Ramos (cell line): ENCODE measurements around the gene CEP112.
"Not testable (repeated sequence)": the region's sequence is repeated elsewhere in the genome, so short reads cannot be mapped to it uniquely, and the experiment has no call there.

Experiments used
- in situ Hi-C: fragments of 300-500 bp; cut with MboI; formaldehyde crosslinking; loops from one replicate; pipeline ENCODE4 v1.14.3; 2022; ENCODE audit warnings: low sequenced_read_pairs; ENCODE audit not compliant: unreplicated experiment

The CEP112 gene

DNA sequence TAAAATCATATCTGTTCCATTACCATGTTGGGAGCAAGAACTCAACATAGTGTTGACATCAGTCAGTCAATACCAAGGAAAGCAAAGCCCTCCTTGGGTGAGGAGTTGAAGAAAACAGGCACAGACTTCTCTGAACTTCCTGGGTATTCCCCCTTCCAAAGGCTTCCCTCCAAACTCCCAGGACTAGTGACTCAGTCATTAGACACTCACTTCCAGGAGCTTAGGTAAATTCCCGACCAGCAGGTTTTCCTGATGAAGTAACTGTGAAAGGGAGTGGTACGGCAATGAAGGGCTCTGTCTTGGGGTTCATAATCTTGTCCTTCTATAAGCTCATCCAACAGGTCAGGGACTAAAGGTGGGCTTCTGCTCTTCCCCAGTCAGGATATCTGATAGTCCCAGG, 336.7 kb downstream of the CEP112 start:
- in situ Hi-C loops, result no loop called here

DNA sequence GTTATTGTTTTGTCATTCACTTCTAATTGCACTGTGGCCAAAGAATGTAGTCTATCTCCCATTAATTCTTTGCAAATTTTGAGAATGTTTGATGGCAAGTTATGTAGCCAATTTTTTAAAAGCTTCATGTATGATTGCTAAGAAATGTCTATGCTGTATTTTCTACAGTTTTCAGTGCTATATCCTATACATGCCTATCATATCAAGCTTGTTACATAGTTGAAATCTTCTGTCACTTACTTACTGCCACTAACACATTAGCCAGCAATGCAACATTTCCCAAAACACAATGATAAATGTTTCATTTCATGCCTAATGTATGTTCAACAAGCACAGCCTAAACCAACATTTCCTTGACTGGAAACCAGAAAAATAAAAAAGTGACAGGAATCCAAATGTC, 338.1 kb downstream of the CEP112 start:
- in situ Hi-C loops, result no loop called here

DNA sequence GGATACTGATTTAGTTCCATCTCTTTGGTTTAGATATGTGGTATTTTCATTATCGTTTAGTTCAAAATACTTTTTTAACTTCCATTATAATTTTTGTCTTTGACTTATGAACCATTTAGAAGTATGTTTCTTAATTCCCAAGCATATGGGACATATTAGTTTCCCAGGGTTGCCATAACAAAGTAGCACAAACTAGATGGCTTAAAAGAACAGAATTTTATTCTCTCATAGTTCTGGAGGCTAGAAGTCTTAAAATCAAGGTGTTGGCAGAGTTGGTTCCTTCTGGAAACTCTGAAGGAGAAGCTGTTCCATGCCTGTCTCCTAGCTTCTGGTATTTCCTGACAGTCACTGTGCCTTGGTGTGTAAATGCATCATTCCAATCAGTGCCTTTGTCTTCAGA, 339.0 kb downstream of the CEP112 start:
- in situ Hi-C loops, result no loop called here

DNA sequence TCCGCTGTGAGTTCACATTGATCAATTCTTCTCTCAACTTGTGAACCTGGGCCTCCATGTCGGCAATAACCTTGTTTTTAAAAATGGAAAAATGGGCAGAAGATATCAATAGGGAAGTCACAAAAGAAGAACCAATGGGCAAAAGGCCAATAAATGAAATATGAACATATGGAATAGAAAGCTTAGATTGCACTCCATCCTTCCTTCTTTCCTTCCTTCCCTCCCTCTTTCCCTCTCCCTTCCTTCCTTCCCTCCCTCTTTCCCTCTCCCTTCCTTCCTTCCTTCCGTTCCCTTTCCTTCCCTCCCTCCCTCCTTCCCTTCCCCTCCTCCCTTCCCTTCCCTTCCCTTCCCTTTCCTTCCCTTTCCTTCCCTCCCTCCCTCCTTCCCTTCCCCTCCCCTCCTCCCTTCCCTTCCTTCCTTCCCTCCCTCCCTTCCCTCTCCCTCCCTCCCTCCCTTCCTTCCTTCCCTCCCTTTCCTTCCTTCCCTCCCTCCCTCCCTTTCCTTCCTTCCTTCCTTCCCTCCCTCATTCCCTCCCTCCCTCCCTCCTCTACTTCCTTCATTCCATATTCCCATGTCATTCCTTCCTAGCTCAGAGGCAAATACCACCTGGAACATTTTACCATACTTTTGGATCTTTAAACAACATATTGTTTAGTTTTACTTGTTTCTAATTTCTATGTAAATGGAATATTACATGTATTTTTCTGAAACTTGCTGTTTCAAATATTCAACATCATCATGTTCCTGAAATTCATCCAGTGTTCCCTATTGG, 339.8 kb downstream of the CEP112 start:
- in situ Hi-C loops, result no loop called here

DNA sequence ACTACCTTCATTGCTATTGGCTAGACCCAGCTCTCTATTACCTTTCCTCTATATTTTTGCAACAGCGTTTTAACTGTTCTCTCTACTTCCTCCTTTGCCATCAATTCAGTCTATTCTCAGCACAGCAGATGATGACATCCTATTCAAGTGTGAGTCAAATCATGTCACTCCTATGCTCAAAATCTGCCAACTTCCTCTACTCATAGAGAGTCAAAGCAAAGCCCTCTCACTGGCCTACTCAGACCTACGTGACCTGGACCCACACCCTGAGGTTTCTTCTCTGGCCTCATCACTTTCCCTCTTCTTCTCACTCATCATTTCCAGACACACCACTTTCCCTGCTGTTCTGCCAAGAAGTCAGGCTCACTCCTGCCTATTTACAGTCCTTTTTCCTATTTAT, 341.4 kb downstream of the CEP112 start:
- in situ Hi-C loops, result no loop called here

DNA sequence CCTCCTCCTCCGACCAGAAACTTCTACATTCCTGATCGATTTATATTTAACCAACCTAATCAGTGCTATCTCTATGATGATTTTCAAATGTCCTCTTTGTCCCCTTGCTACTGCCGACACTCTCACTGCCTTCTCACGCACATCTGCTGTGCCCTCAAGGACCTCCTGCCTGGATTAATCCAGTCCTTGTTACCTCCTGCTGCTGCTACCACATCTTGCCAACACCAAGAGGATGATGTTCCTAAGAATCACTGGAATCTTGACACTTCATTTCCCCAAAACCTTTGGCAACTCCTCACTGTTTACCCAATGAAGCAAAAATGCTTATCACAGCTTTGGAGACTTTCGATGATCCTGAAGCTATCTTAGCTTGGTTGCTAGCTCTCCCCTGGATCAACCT, 343.2 kb downstream of the CEP112 start:
- in situ Hi-C loops, result no loop called here

DNA sequence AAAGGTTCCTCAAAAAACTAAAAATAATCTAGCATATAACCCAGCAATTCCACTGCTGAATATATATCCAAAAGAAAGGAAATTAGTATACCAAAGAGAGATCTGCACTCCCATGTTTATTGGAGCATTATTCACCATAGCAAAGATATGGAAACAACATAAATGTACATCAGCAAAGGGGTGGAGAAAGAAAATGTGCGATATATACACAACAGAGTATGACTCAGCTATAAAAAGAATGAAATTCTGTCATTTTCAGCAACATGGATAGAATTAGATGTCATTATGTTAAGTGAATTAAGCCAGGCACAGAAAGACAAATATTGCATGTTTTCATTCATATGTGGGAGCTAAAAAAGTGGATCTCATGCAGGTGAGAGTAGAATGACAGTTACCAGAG, 350.8 kb downstream of the CEP112 start:
- in situ Hi-C loops, result no loop called here

DNA sequence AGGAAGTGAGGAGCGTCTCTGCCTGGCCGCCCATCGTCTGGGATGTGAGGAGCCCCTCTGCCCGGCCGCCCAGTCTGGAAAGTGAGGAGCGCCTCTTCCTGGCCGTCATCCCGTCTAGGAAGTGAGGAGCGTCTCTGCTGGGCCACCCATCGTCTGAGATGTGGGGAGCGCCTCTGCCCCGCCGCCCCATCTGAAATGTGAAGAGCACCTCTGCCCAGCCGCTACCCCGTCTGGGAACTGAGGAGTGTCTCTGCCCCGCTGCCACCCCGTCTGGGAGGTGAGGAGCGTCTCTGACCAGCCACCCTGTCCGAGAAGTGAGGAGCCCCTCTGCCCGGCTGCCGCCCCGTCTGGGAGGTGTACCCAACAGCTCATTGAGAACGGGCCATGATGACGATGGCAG, 354.7 kb downstream of the CEP112 start:
- in situ Hi-C loops, result not testable (repeated sequence)

DNA sequence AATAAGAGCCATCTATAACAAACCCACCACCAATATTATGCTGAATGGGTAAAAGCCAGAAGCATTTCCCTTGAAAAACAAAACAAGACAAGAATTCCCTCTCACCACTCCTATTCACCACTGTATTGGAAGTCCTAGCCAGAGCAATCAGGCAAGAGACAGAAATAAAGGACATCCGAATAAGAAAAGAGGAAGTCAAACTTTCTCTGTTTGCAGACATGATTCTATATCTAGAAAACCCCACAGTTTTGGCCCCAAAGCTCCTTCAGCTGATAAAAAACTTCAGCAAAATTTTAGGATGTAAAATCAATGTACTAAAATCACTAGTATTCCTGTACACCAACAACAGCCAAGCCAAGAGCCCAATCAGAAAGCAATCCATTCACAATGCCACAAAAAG, 358.7 kb downstream of the CEP112 start:
- in situ Hi-C loops, result no loop called here

DNA sequence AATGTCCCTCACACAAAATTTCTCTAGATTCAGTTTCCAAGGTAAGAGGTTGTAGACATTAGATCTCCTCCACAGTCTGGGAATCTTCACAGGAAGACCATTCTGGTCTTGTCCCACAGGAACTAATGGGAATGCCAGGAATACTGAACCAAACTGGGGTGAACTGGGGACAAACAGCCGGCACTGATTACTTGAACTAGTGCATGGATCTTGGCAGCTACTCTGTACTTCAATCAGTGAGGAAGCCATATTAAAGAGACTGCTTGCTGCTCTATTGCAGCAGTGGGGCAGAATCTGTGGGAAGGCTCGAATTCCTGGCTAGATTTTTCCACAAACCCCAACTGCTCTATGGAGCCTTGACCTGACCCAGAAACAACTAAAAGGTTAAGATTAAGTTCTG, 361.6 kb downstream of the CEP112 start:
- in situ Hi-C loops, result no loop called here

DNA sequence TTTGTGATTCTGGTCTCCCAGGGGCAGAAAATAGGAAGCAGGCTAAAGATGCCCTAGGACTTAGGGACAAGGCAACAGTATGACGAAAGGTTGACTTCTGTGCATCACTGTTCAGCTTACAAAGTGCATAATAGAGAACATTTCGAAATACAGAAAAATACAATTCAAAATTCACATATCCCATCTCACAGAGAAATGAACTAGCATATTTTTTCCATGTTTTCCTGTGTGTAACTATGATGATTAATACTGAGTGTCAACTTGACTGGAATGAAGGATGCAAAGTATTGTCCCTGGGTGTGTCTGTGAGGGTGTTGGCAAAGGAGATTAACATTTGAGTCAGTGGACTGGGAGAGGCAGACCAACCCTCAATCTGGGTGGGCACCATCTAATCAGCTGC, 365.4 kb downstream of the CEP112 start:
- in situ Hi-C loops, result not testable (repeated sequence)

DNA sequence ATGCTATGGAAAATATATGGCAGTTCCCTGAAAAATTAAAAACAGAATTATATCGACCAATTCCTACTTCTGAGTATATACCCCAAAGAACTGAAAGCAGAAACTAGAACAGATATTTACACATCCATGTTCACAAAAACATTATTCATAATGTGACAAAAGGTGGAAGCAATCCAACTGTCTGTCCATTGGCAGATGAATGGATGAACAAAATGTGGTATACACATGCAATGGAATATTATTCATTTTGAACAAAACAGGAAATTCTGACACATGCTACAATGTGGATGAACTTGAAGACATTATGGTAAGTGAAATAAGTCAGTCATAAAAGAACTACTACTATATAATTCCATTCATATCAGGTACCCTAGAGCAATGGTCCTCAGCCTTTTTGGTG, 367.0 kb downstream of the CEP112 start:
- in situ Hi-C loops, result no loop called here

DNA sequence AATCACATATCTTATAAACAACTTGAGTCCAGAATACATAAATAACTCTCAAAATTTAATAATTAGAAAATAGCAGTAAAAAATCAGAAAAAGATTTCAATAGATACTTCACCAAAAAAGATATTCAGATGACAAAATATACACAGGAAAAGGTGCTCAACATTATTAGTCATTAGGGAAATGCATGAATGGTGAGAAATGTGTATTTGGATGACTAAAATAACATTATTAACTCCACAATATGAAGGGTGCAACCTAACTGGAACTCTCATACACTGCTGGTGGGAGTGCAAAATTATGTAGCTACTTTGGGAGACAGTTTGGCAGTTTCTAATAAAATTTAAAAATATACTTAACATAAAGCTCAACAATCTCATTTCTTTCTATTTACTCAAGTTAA, 368.2 kb downstream of the CEP112 start:
- in situ Hi-C loops, result no loop called here

DNA sequence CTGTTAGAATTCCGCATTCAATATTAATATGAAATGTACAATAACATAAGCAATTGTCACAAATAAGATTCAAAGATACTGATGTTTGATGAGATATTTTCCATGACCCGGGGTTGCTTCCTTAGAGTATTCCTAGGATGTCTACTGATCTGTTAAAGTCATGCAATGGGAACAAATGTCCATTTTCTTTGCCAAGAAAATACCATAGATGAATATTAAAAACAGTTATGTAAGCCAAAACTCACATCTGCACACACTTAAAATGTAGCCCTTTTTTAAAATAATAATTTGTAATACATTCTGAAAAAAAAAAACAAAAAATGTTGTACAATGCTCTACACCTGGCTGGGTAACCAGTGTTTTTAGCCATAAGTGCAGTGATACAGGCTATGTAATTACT, 371.1 kb downstream of the CEP112 start:
- in situ Hi-C loops, result no loop called here

DNA sequence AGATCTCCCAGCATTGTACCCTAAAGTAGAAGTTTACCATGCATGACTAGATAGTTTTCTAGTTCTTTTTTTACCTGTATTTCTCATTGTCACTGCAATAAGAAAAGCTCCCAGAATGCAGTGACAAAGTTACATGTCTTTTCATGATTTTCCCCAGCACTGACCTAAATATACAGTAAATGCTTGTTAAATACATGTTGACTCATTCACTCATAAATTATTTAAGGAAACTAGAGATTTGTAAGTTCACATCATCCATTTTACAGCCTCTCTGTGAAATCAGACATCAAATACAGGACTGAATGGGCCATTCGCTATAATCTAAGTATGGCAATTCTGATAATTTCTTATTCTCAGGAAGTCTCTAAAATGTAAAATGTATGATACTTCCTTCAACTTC, 371.6 kb downstream of the CEP112 start:
- in situ Hi-C loops, result no loop called here

DNA sequence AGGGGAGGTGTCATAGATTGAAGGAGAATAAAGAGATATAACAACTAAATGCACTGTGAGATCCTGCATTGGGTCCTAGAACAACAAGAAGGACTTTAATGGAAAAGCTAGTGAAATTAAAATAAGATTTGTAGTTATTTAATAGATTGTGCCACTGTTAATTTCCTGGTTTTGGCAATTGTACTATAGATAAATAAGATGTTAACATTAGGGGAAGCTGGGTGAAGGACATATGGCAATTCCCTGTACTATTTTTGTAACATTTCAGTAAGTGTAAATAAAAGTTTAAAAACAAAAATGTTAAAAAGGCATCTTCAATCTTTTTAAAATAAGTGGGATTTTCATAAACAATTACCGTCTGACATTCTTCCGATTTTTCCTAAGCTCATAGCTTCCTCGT, 372.1 kb downstream of the CEP112 start:
- in situ Hi-C loops, result no loop called here

DNA sequence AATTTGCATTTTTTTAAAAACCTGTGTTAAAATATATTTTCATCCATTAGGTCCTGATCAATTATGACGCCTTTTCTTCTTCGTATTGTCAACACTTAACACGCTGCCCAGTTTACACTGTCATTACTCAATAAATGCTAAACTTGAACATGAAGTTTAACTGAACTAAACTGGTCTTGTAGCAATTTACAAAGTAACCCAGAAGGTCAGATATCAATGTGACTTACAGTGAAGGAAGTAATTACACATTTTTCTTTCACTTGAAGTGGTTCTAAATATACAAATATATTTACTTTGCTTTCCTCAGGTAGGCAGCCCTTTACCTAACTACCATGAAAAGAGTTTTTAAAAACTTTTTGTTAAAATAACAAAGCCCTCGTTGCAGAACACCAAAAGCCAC, 374.0 kb downstream of the CEP112 start:
- in situ Hi-C loops, result no loop called here

DNA sequence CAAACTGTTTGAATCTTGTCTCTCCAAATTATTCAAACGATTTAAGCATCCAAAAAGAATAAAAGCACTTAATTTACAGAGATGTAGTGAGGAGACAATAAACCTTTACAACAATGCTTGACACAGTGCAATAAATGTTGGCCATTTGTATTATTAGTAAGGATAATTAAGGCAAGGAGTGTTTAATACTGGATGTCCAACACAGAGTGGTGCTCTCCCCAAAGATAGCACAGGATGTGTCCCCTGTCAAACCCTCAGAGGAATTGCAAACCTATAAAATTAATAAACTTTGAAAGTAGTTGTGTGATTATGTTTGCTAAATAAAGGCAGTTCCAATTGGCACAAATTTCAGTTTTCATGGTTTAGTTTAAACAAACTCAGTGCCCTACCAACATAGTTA, 377.5 kb downstream of the CEP112 start:
- in situ Hi-C loops, result no loop called here

DNA sequence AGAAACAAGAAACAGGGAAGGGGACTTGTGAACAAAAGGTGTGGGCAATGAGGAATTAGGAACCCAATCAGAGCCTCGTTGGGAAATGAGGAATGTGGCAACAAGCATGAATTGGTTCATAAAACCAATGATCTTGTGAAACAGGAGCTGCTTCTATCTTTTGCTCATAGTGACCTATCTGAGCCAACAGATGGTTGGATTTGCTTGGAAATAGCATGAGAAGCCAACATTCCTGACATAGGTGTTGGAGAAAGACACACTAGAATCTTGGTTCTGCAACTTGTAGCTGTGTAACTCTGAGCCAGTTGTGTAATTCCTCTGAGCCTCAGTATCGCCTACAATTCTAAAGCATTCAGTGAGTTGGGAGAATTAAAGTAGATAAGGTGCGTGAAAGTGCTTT, 378.6 kb downstream of the CEP112 start:
- in situ Hi-C loops, result no loop called here

DNA sequence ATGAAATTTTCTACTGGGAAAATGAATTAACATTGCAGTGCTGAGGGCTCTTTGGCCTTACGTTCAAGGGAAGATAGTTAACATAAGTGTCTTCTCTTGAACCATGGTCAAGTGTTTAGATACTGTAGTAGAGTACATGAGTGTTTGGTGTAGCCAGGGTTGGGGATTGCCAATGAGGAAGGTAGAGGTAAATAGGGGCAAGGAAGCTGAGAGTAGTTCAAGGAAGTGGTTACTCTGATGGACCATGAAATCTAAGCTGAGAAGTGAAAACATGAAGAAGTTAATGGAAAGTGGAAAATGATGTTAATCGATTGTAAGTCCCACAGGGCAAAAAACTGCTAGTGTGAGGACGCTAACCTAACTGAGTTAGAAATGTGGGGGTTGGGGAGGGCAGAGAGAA, 380.9 kb downstream of the CEP112 start:
- in situ Hi-C loops, result no loop called here

DNA sequence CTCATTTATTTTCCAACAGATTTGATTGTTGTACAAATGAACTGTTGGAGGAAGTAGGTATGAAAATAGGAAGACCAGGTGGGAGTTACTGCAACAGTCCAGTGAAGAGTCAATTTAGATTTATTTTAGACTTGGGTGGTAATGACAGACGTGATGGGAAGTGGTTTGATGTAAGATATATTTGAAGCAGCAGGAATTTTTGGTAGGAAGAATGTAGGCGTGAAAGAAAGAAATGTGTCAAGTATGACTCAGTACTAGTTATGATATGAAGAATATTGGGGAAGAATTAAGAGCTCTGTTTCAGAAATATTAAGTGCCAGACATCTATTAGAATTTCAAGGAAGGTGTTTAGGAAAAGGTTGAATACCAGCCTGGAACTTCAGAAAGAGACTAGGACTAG, 382.6 kb downstream of the CEP112 start:
- in situ Hi-C loops, result no loop called here

DNA sequence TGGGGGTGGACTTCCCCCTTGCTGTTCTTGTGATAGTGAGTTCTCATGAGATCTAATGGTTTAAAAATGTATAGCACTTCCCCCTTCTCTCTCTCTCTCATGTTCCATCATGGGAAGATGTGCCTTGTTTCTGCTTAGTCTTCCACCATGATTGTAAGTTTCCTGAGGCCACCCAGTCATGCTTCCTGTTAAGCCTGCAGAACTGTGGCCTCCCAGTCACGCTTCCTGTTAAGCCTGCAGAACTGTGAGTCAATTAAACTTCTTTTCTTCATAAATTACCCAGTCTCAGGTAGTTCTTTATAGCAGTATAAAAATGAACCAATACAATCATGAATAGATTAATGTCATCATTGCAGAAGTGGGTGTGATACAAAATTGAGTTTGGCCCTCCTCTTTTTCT, 383.4 kb downstream of the CEP112 start:
- in situ Hi-C loops, result not testable (repeated sequence)

DNA sequence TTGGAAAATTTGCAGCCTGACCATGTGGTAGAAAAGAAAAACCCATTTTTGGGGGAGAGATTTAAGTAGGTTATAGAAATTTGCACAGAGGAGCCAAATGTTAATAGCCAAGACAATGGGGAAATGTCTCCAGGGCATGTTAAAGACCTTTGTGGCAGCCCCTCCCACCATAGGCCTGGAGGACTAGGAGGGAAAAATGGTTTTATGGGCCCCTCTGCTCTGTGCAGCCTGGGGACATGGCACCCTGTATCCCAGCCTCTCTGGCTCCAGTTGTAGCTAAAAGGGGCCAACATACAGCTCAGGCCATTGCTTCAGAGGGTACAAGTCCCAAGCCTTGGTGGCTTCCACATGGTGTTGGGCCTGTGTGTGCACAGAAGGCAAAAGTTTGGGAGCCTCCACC, 384.6 kb downstream of the CEP112 start:
- in situ Hi-C loops, result no loop called here
